Gastrocnemius medialis (tissue), 4 donors: ENCODE measurements around the gene DNAAF1.

Experiments used
- CTCF ChIP-seq, 5 experiments: fragments of 450-650 bp in 3 of 5; fragments of 200-600 bp in 2 of 5; sonication (generic) in 2 of 5; IDR thresholded peaks in 4 of 5; conservative IDR thresholded peaks in 1 of 5; 1 replicate in 4 of 5; 2 replicates in 1 of 5; pipeline ENCODE4 v1.5.1; 2016 to 2019; ENCODE audit warnings: antibody characterized with exemption in 5 of 5, mild to moderate bottlenecking in 3 of 5, moderate library complexity in 3 of 5
- POLR2A ChIP-seq, 2 donors: fragments of 450-650 bp; IDR thresholded peaks; one replicate each; pipeline ENCODE4 v1.6.1; 2017; ENCODE audit warnings: antibody characterized with exemption in 2 of 2, mild to moderate bottlenecking in 2 of 2, moderate library complexity in 2 of 2

- TF ChIP-seq CTCF (IDR thresholded peaks at IDR 0.05 in 4 of 5, conservative IDR thresholded peaks at IDR 0.05 in 1 of 5) (no peak), POLR2A (IDR thresholded peaks at IDR 0.05) (peak in 1 of 2 donors; percentile 22)
Observed at GRCh38 chr16:84109598-84110335, 35.3 kb upstream of the DNAAF1 start.
